Cardiac muscle cell (in vitro differentiated cells and primary cell): ENCODE measurements around the gene IQGAP3. TPM values are rescaled to one million over a fixed set of nuclear protein-coding genes. Genes with fewer than 3 reads are reported as not detected.

Experiments used
- DNase-seq, 2 donors: peaks; one replicate each; pipeline versions ENCODE4 v3.0.0 to v3.0.0-alpha.2; 2010 to 2017; ENCODE audit warnings: low read depth in 1 of 2, low spot score in 1 of 2
- H3K27ac ChIP-seq: fragments of 200-600 bp; sonication (generic); 2 replicates; pipeline ENCODE4 v1.5.1; 2016
- H3K27me3 ChIP-seq: fragments of 200-600 bp; sonication (generic); 2 replicates; pipeline ENCODE4 v1.6.0; 2016; ENCODE audit warnings: control low read depth
- H3K36me3 ChIP-seq: fragments of 200-600 bp; sonication (generic); 2 replicates; pipeline ENCODE4 v1.5.1; 2016; ENCODE audit warnings: control low read depth
- H3K4me1 ChIP-seq: fragments of 200-600 bp; sonication (generic); 2 replicates; pipeline ENCODE4 v1.8.1; 2017; ENCODE audit warnings: low read depth, mild to moderate bottlenecking, mixed run types
- H3K4me3 ChIP-seq: fragments of 200-600 bp; sonication (generic); 2 replicates; pipeline ENCODE4 v1.5.1; 2016; ENCODE audit warnings: mild to moderate bottlenecking
- H3K9me3 ChIP-seq: fragments of 200-600 bp; sonication (generic); 2 replicates; pipeline ENCODE4 v1.5.1; 2017; ENCODE audit warnings: low read depth, mild to moderate bottlenecking, control low read depth
- polyA plus RNA-seq: library from polyadenylated mRNA; unstranded; fragments of >200 nt; fragmentation: Nextera tagmentation; extraction: Ambion mirVana; gene quantifications from 2 replicates; pipeline ENCODE4 v1.2.1, GENCODE V29; 2016
- total RNA-seq: library from RNA; depleted of rRNA; stranded (reverse); fragments of >200 nt; gene quantifications from 2 replicates; pipeline ENCODE4 v1.2.3, GENCODE V29; 2016
- TF ChIP-seq, protein P1 (sequence below): IDR thresholded peaks from 2 replicates; pipeline ENCODE4 v1.5.1; 2012; ENCODE audit warnings: low read depth, mild to moderate bottlenecking, low read length

The IQGAP3 gene
- total and polyA plus RNA-seq, 2 experiments from 2014 or later: 0.95 to 31.8 TPM

- Histone ChIP-seq H3K27me3 (no peaks in the 10 kb centered on the region), H3K27ac (no peak overlapping the region), H3K4me1 (no peaks in the 10 kb centered on the region), H3K36me3 (peaks cover 82% of the 10 kb centered on the region), H3K9me3 (no peaks in the 10 kb centered on the region), H3K4me3 (no peak overlapping the region)
- TF ChIP-seq, protein P1, sequence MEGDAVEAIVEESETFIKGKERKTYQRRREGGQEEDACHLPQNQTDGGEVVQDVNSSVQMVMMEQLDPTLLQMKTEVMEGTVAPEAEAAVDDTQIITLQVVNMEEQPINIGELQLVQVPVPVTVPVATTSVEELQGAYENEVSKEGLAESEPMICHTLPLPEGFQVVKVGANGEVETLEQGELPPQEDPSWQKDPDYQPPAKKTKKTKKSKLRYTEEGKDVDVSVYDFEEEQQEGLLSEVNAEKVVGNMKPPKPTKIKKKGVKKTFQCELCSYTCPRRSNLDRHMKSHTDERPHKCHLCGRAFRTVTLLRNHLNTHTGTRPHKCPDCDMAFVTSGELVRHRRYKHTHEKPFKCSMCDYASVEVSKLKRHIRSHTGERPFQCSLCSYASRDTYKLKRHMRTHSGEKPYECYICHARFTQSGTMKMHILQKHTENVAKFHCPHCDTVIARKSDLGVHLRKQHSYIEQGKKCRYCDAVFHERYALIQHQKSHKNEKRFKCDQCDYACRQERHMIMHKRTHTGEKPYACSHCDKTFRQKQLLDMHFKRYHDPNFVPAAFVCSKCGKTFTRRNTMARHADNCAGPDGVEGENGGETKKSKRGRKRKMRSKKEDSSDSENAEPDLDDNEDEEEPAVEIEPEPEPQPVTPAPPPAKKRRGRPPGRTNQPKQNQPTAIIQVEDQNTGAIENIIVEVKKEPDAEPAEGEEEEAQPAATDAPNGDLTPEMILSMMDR: no peak
- DNase-seq: no peak
These were observed 96.5 kb downstream of the IQGAP3 start for GRCh38 chr1:156475568-156476500.

Other genes starting within 250 kb of the IQGAP3 start
- 245 and 330 TPM in 2 replicates for gene CCT3, start 234.3 kb downstream of the IQGAP3 start, total RNA-seq
- gene CCT3, start 234.3 kb downstream of the IQGAP3 start, polyA plus RNA-seq: 282 and 287 TPM in 2 replicates
- not detected in 2 replicates for gene TSACC, start 234.0 kb downstream of the IQGAP3 start, total RNA-seq
- 1.1 and 4.7 TPM in 2 replicates for gene TSACC, start 234.0 kb downstream of the IQGAP3 start, polyA plus RNA-seq
- gene RHBG, start 203.4 kb downstream of the IQGAP3 start, total RNA-seq: not detected in 2 replicates
- not detected in 2 replicates for gene RHBG, start 203.4 kb downstream of the IQGAP3 start, polyA plus RNA-seq
- gene MEF2D, start 71.8 kb downstream of the IQGAP3 start, total RNA-seq: 35.9 and 64.6 TPM in 2 replicates
- gene MEF2D, start 71.8 kb downstream of the IQGAP3 start, polyA plus RNA-seq: 35.1 and 52.1 TPM in 2 replicates
- 0.15 and 0.18 TPM in 2 replicates for gene TTC24, start 7.2 kb upstream of the IQGAP3 start, total RNA-seq
- 1.1 TPM in 1 of 2 replicates, not detected in the other for gene TTC24, start 7.2 kb upstream of the IQGAP3 start, polyA plus RNA-seq
- gene NAXE, start 19.2 kb upstream of the IQGAP3 start, total RNA-seq: 130 and 179 TPM in 2 replicates
- gene NAXE, start 19.2 kb upstream of the IQGAP3 start, polyA plus RNA-seq: 154 and 166 TPM in 2 replicates
- 6.0 and 14.4 TPM in 2 replicates for gene GPATCH4, start 28.9 kb upstream of the IQGAP3 start, total RNA-seq
- 42.4 and 48.4 TPM in 2 replicates for gene GPATCH4, start 28.9 kb upstream of the IQGAP3 start, polyA plus RNA-seq
- 7.6 and 19.0 TPM in 2 replicates for gene HAPLN2, start 46.9 kb upstream of the IQGAP3 start, total RNA-seq
- 8.5 and 15.7 TPM in 2 replicates for gene HAPLN2, start 46.9 kb upstream of the IQGAP3 start, polyA plus RNA-seq
- 0.86 and 1.2 TPM in 2 replicates for gene BCAN, start 69.6 kb upstream of the IQGAP3 start, total RNA-seq
- 0.23 and 0.39 TPM in 2 replicates for gene BCAN, start 69.6 kb upstream of the IQGAP3 start, polyA plus RNA-seq
- gene NES, start 104.8 kb upstream of the IQGAP3 start, total RNA-seq: 302 and 391 TPM in 2 replicates
- gene NES, start 104.8 kb upstream of the IQGAP3 start, polyA plus RNA-seq: 86.5 and 89.3 TPM in 2 replicates
- 556 and 900 TPM in 2 replicates for gene CRABP2, start 133.0 kb upstream of the IQGAP3 start, total RNA-seq
- 824 and 1,249 TPM in 2 replicates for gene CRABP2, start 133.0 kb upstream of the IQGAP3 start, polyA plus RNA-seq
- gene METTL25B, start 155.9 kb upstream of the IQGAP3 start, total RNA-seq: 22.8 and 25.4 TPM in 2 replicates
- gene METTL25B, start 155.9 kb upstream of the IQGAP3 start, polyA plus RNA-seq: 19.5 and 20.9 TPM in 2 replicates
- gene ISG20L2, start 156.2 kb upstream of the IQGAP3 start, total RNA-seq: 22.6 and 27.3 TPM in 2 replicates
- gene ISG20L2, start 156.2 kb upstream of the IQGAP3 start, polyA plus RNA-seq: 25.1 and 31.3 TPM in 2 replicates
- 34.9 and 54.1 TPM in 2 replicates for gene MRPL24, start 168.5 kb upstream of the IQGAP3 start, total RNA-seq
- gene MRPL24, start 168.5 kb upstream of the IQGAP3 start, polyA plus RNA-seq: 70.7 and 77.7 TPM in 2 replicates
- gene HDGF, start 179.1 kb upstream of the IQGAP3 start, total RNA-seq: 207 and 480 TPM in 2 replicates
- 176 and 238 TPM in 2 replicates for gene HDGF, start 179.1 kb upstream of the IQGAP3 start, polyA plus RNA-seq
- 117 and 126 TPM in 2 replicates for gene PRCC, start 195.0 kb upstream of the IQGAP3 start, total RNA-seq
- gene PRCC, start 195.0 kb upstream of the IQGAP3 start, polyA plus RNA-seq: 118 and 150 TPM in 2 replicates
- gene SH2D2A, start 244.3 kb upstream of the IQGAP3 start, total RNA-seq: 2.7 and 3.8 TPM in 2 replicates
- gene SH2D2A, start 244.3 kb upstream of the IQGAP3 start, polyA plus RNA-seq: 1.1 and 5.2 TPM in 2 replicates